22Rv1 (cell line): ENCODE measurements around the gene KPNB1.

ENCODE experiments used
- H3K27ac ChIP-seq: fragments of 450-650 bp; 2 replicates; pipeline ENCODE4 v1.5.1; 2017
- ZFX ChIP-seq: fragments of 450-650 bp; IDR thresholded peaks from 2 replicates; pipeline ENCODE4 v1.6.1; 2017; ENCODE audit warnings: antibody characterized with exemption, borderline replicate concordance
- TF ChIP-seq, protein P1 (sequence below): fragments of 450-650 bp; IDR thresholded peaks from 2 replicates; pipeline ENCODE4 v1.5.1; 2017; ENCODE audit warnings: mild to moderate bottlenecking

Gene KPNB1

DNA sequence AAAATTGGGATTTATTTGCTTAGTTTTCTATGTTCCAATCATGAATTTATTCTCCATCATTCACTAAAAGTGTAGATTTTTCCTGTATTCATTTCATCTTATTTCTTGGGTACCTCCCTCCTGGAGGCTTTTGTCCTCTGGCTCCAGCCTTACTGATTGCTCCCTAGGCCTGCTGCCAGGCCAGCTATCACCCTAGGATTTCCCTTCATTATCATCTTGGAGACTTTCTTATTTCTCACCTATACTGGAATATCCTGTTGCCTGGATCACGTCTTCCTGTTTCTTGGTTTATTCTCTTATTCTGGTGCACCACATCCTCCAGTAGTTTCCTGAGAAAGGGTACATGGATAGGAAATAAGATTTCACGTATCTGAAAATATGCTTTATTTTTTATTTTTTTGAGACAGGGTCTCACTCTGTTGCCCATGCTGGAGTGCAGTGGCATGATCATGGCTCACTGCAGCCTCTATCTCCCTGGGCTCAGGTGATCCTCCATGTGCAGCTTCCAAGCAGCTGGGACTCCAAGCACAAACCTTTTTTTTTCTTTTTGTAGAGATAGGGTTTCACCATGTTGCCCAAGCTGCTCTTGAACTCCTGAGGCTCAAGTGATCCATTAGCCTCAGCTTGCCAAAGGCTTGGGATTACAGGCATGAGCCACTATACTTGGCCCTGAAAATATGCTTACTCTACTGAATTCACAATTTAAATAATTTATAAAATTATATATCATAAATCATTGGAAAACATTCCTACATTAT, 13.3 kb upstream of the KPNB1 start:
- H3K27ac ChIP-seq, result no peak overlapping the region
- TF ChIP-seq, protein P1, sequence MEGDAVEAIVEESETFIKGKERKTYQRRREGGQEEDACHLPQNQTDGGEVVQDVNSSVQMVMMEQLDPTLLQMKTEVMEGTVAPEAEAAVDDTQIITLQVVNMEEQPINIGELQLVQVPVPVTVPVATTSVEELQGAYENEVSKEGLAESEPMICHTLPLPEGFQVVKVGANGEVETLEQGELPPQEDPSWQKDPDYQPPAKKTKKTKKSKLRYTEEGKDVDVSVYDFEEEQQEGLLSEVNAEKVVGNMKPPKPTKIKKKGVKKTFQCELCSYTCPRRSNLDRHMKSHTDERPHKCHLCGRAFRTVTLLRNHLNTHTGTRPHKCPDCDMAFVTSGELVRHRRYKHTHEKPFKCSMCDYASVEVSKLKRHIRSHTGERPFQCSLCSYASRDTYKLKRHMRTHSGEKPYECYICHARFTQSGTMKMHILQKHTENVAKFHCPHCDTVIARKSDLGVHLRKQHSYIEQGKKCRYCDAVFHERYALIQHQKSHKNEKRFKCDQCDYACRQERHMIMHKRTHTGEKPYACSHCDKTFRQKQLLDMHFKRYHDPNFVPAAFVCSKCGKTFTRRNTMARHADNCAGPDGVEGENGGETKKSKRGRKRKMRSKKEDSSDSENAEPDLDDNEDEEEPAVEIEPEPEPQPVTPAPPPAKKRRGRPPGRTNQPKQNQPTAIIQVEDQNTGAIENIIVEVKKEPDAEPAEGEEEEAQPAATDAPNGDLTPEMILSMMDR, result no peak
- no peak for TF ChIP-seq ZFX

DNA sequence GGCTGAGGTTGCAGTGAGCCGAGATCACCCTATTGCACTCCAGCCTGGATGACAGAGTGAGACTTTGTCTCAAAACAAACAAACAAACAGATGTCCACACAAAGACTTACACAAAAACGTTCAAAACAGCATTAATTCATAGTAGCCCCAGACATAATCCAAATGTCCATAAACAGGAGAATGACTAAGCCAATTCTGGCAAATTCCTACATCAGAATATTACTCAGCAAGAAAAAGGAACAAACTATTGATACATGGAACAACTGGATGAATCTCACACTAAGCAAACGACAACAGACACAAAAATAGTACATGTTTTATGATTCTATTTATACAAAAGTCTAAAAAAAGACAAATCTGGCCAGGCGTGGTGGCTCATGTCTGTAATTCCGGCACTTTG, 10.8 kb upstream of the KPNB1 start:
- no peak overlapping the region for H3K27ac ChIP-seq
- TF ChIP-seq, protein P1, result no peak
- no peak for TF ChIP-seq ZFX

DNA sequence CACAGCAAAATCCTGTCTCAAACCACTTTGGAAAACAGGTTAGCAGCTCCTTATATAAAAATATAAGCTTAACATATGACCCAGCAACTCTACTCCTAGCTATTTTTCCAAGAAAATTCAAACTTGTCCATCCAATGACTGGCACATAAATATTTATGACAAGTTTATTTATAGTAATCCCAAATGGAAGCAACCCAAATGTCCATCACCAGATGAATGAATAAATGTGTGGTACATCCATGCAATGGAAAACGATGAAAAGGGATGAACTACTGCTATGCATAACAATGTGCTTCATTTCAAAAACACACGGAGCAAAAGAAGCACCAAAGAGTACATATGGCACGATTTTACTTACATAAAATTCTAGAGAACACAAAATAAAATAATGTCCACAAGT, 9.6 kb upstream of the KPNB1 start:
- TF ChIP-seq ZFX, result no peak
- TF ChIP-seq, protein P1, result no peak
- H3K27ac ChIP-seq, result no peak overlapping the region

DNA sequence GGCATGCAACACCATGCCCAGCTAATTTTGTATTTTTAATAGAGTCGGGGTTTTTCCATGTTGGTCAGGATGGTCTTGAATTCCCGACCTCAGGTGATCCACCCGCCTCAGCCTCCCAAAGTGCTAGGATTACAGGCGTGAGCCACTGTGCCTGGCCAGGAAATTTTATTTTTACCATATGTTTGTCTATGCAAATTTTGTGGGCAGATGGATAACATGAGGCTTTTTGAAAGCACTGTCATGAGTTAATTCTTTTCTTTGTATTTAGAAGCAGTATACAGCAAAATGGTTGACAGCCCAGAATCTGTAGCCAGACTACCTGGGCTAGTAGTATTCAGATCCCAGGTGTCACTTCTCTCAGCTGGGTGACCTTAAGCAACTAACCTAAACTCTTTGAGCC, 8.5 kb upstream of the KPNB1 start:
- no peak for TF ChIP-seq ZFX
- TF ChIP-seq, protein P1, result no peak

DNA sequence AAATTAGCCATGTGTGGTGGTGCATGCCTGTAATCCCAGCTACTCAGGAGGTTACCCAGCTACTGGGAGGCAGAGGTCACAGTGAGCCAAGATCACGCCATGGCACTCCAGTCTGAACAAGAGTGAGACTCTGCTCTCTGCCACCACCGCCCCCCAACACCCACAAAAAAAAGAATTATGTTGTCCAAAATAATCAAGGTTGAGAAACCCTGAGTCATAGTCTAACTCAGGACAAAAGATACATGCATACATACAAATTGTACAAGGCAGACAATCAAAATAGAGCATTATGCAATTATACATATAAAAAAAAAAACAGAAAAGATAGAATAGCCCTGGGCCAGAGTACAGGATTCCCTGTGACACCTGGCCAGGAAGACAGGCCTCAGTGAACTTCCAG, 6.6 kb upstream of the KPNB1 start:
- TF ChIP-seq, protein P1, result no peak
- TF ChIP-seq ZFX, result no peak
- H3K27ac ChIP-seq, result no peak overlapping the region

More for the DNA sequence above, 8.5 kb upstream of the KPNB1 start:
- no peak overlapping the region for H3K27ac ChIP-seq

DNA sequence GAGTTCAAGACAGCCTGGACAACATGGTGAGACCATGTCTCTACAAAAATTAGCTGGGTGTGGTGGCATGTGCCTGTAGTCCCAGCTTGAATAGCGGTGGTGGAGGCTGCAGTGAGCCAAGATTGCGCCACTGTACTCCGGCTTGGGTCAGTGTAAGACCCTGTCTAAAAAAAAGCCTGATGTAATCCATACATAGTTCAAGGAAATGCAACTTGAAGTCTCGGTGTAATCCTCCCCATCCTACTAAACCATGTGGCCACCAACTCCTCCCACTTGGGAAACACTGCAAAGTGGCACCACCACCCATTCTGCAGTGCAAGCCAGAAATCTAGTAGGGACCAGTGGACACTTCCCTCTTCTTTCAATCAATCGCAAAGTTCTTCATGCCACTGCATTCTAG, 5.4 kb upstream of the KPNB1 start:
- no peak for TF ChIP-seq ZFX
- TF ChIP-seq, protein P1, result no peak
- no peak overlapping the region for H3K27ac ChIP-seq

DNA sequence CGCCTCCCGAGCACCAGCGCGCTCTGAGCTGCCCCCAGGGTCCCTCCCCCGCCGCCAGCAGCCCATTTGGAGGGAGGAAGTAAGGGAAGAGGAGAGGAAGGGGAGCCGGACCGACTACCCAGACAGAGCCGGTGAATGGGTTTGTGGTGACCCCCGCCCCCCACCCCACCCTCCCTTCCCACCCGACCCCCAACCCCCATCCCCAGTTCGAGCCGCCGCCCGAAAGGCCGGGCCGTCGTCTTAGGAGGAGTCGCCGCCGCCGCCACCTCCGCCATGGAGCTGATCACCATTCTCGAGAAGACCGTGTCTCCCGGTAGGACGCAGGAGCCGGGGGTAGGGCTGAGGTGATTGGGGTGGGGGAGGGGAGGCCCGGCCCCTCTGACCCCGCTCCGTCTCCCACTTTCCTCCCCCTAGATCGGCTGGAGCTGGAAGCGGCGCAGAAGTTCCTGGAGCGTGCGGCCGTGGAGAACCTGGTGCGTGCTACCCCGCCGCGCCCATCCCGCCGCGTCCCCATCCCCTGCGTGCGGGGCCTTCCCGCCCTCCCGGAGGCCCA, 329 bp downstream of the KPNB1 start:
- peak overlapping the region; percentile 94 for H3K27ac ChIP-seq
- TF ChIP-seq, protein P1, result no peak
- no peak for TF ChIP-seq ZFX
